PFSK-1 (cell line): ENCODE results near the gene ZNF277. TPM values are rescaled to one million over a fixed set of nuclear protein-coding genes. Genes with fewer than 3 reads are reported as not detected.

Experiments
- FOXP2 ChIP-seq: optimal IDR thresholded peaks from 2 replicates; pipeline ENCODE3; 2011; ENCODE audit warnings: borderline replicate concordance, control low read depth, inconsistent platforms; ENCODE audit not compliant: insufficient read depth; ENCODE audit errors: extremely low read length, extremely low read depth
- POLR2AphosphoS5 ChIP-seq: IDR thresholded peaks from 2 replicates; pipeline ENCODE4 v1.6.1; 2012; ENCODE audit warnings: low read depth, mild to moderate bottlenecking, control low read depth, low read length, moderate library complexity
- REST ChIP-seq, 2 experiments: IDR thresholded peaks; 2 replicates each; pipeline versions ENCODE4 v1.6.1 to v1.8.0; 2011 to 2012; ENCODE audit warnings: low read depth in 2 of 2, low read length in 2 of 2, control low read depth in 1 of 2, inconsistent platforms in 1 of 2, mild to moderate bottlenecking in 1 of 2, moderate library complexity in 1 of 2; ENCODE audit not compliant: insufficient read depth in 1 of 2
- SIN3A ChIP-seq: IDR thresholded peaks from 2 replicates; pipeline ENCODE4 v1.6.1; 2012; ENCODE audit warnings: mild to moderate bottlenecking, low read length, moderate library complexity, borderline replicate concordance; ENCODE audit not compliant: insufficient read depth
- TAF1 ChIP-seq: IDR thresholded peaks from 2 replicates; pipeline ENCODE4 v1.6.1; 2012; ENCODE audit warnings: low read length, control low read depth, borderline replicate concordance; ENCODE audit not compliant: insufficient read depth
- polyA plus RNA-seq: library from polyadenylated mRNA; unstranded; fragments of >200 nt; gene quantifications from one replicate; pipeline ENCODE4 v1.2.1, GENCODE V29; 2012; ENCODE audit warnings: low read depth, missing spikeins; ENCODE audit not compliant: insufficient read length

The ZNF277 gene
- polyA plus RNA-seq, result 9.4 TPM

GRCh38 chr7:112206238-112206990 is at the start of gene ZNF277, which contains the start of gene DOCK4:
ZNF277 (plus strand) TSS chr7:112206695; CDS start chr7:112206717, 22 bp downstream.
DOCK4 (minus strand) TSS chr7:112206399; CDS start chr7:112206138, 261 bp downstream.
- TF ChIP-seq POLR2AphosphoS5, result peak; percentile 35; the same call in 1 of the 2 replicates
- TF ChIP-seq SIN3A, result peak; percentile 27; the same call in 1 of the 2 replicates
- peak; percentile 69; the same call in 1 of the 2 replicates for TF ChIP-seq TAF1
- peak in 1 of 2 experiments; percentile 35; a peak in 1 of 4 replicates for TF ChIP-seq REST (IDR thresholded peaks at IDR 0.05; ENCODE audit: insufficient read depth in 1 of 2, low read depth in 2 of 2, low read length in 2 of 2)
- no peak for TF ChIP-seq FOXP2

- TF ChIP-seq POLR2AphosphoS5 (no peak), REST (IDR thresholded peaks at IDR 0.05; ENCODE audit: insufficient read depth in 1 of 2, low read depth in 2 of 2, low read length in 2 of 2) (no peak), SIN3A (no peak), FOXP2 (no peak), TAF1 (no peak)
Observed at GRCh38 chr7:112157072-112157471, 49.4 kb upstream of the ZNF277 start.

- TF ChIP-seq POLR2AphosphoS5 (no peak), TAF1 (no peak), SIN3A (no peak), FOXP2 (no peak), REST (IDR thresholded peaks at IDR 0.05; ENCODE audit: insufficient read depth in 1 of 2, low read depth in 2 of 2, low read length in 2 of 2) (no peak)
Observed at GRCh38 chr7:112159351-112159750, 47.1 kb upstream of the ZNF277 start.

- TF ChIP-seq FOXP2 (no peak), SIN3A (no peak), REST (IDR thresholded peaks at IDR 0.05; ENCODE audit: insufficient read depth in 1 of 2, low read depth in 2 of 2, low read length in 2 of 2) (no peak), TAF1 (no peak), POLR2AphosphoS5 (no peak)
Observed at GRCh38 chr7:112160130-112160770, 46.2 kb upstream of the ZNF277 start.
